Skeletal muscle tissue (tissue), 4 donors: ENCODE data around the gene OBSCN. TPM values are rescaled to one million over a fixed set of nuclear protein-coding genes. Genes with fewer than 3 reads are reported as not detected.

Experiments
- H3K27ac ChIP-seq: one replicate; pipeline ENCODE4 v1.7.0; 2013; ENCODE audit warnings: mild to moderate bottlenecking, low read depth, low read length, inconsistent platforms
- H3K27me3 ChIP-seq, 3 donors: one replicate each; pipeline ENCODE4 v1.7.0; 2013; ENCODE audit warnings: low read length in 3 of 3; ENCODE audit not compliant: control insufficient read depth in 3 of 3, insufficient read depth in 3 of 3
- H3K36me3 ChIP-seq, 3 donors: one replicate each; pipeline ENCODE4 v1.7.0; 2013; ENCODE audit warnings: low read length in 3 of 3; ENCODE audit not compliant: control insufficient read depth in 3 of 3, insufficient read depth in 3 of 3
- H3K4me1 ChIP-seq, 3 donors: one replicate each; pipeline ENCODE4 v1.7.0; 2013; ENCODE audit warnings: low read length in 3 of 3, mild to moderate bottlenecking in 3 of 3; ENCODE audit not compliant: control insufficient read depth in 3 of 3, insufficient read depth in 3 of 3
- H3K4me3 ChIP-seq, 3 donors: one replicate each; pipeline ENCODE4 v1.7.0; 2013; ENCODE audit warnings: low read length in 3 of 3
- H3K9ac ChIP-seq, 3 donors: one replicate each; pipeline ENCODE4 v1.7.0; 2013; ENCODE audit warnings: low read length in 3 of 3, mild to moderate bottlenecking in 3 of 3, moderate library complexity in 2 of 3, low read depth in 1 of 3
- H3K9me3 ChIP-seq, 3 donors: one replicate each; pipeline ENCODE4 v1.7.0; 2013; ENCODE audit warnings: low read length in 3 of 3; ENCODE audit not compliant: control insufficient read depth in 3 of 3
- total RNA-seq: library from RNA; depleted of rRNA; stranded (reverse); fragments of >200 nt; gene quantifications from one replicate; pipeline ENCODE4 v1.2.3, GENCODE V29; 2014
- donor health status: Osteomylitis.

Gene OBSCN
- total RNA-seq, 1 donor from 2014 or later, result 460 TPM

DNA sequence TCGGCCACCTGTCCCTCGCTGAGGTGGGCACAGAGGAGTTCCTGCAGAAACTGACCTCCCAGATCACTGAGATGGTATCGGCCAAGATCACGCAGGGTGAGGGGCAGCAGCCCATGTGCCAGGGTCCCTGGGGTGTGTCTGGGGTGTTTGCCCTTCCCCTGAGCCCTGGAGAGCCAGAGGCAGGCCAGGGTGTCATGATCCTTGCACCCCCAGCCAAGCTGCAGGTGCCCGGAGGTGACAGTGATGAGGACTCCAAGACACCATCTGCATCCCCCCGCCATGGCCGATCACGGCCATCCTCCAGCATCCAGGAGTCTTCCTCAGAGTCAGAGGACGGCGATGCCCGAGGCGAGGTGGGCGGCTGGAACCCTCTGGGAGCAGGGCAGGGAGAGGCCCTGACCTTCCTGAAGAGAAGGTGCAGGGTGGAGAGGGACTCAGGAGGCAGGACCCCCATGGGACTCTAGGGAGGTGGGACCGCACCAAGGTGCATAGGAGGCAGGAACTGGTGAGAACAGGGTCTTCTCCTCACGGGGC lies 129.3 kb downstream of the OBSCN start:
- peaks cover 8 to 83% (median 68%) of the 10 kb centered on the region in 3 donors for H3K4me1 ChIP-seq
- H3K9ac ChIP-seq, result peak overlapping the region in 1 of 3 donors; percentile 40
- no peak overlapping the region for H3K27ac ChIP-seq
- H3K4me3 ChIP-seq, result no peak overlapping the region
- H3K36me3 ChIP-seq, result peaks cover 80 to 98% (median 97%) of the 10 kb centered on the region in 3 donors
- no peaks in the 10 kb centered on the region for H3K27me3 ChIP-seq
- H3K9me3 ChIP-seq, result no peaks in the 10 kb centered on the region

DNA sequence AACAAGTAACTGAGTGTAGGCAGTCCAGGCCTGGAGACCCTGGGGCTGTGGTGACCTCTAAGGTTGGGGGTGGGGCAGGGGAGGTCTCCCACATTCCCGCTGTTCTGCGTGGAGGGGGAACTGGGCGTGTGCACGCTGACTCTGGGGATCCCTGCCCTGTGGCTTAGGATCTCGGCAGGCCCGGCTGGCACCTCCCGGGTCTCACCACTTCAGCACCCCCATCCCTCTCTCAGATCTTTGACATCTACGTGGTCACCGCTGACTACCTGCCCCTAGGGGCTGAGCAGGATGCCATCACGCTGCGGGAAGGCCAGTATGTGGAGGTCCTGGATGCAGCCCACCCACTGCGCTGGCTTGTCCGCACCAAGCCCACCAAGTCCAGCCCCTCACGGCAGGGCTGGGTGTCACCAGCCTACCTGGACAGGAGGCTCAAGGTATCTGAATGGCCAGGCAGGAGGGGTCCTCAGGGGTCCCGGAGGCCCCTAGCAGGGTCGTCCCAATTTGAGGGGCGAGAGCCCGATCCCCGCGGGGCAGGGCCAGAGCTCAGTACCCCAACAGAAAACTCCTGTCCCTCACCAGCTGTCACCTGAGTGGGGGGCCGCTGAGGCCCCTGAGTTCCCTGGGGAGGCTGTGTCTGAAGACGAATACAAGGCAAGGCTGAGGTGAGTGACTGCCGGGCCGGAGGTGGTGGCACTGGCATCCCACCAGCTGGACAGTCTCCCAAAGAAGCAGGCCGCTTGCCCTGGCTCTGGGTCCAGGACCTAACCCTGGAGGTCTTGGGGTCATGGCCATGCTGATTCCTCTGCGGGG lies 130.1 kb downstream of the OBSCN start:
- no peak overlapping the region for H3K4me3 ChIP-seq
- H3K27ac ChIP-seq, result no peak overlapping the region
- H3K9ac ChIP-seq, result peak overlapping the region in 1 of 3 donors; percentile 40
- H3K27me3 ChIP-seq, result no peaks in the 10 kb centered on the region
- no peaks in the 10 kb centered on the region for H3K9me3 ChIP-seq
- peaks cover 8 to 86% (median 73%) of the 10 kb centered on the region in 3 donors for H3K4me1 ChIP-seq
- H3K36me3 ChIP-seq, result peaks cover 81 to 98% (median 98%) of the 10 kb centered on the region in 3 donors

DNA sequence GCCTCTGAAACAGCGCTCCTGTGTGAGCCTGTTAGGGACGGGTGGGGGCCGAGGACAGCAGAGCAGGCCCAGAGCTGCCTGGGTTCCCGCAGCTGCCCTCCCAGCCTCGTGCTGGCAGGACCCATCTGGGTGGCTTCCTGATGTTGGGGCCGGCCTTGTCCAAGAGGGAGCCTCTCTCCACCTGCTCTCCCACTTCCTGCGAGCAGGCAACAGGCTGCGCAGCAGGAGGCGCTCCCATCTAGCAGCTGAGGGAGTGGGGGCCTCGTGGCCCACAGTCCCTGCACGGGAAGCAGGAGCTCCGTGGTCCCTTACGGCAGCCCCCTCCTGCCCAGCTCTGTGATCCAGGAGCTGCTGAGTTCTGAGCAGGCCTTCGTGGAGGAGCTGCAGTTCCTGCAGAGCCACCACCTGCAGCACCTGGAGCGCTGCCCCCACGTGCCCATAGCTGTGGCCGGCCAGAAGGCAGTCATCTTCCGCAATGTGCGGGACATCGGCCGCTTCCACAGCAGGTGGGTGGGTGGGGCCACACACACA lies 130.7 kb downstream of the OBSCN start:
- no peaks in the 10 kb centered on the region for H3K27me3 ChIP-seq
- no peak overlapping the region for H3K9ac ChIP-seq
- H3K27ac ChIP-seq, result no peak overlapping the region
- H3K4me1 ChIP-seq, result peaks cover 8 to 87% (median 71%) of the 10 kb centered on the region in 3 donors
- H3K36me3 ChIP-seq, result peaks cover 81 to 98% (median 98%) of the 10 kb centered on the region in 3 donors
- no peaks in the 10 kb centered on the region for H3K9me3 ChIP-seq
- no peak overlapping the region for H3K4me3 ChIP-seq

DNA sequence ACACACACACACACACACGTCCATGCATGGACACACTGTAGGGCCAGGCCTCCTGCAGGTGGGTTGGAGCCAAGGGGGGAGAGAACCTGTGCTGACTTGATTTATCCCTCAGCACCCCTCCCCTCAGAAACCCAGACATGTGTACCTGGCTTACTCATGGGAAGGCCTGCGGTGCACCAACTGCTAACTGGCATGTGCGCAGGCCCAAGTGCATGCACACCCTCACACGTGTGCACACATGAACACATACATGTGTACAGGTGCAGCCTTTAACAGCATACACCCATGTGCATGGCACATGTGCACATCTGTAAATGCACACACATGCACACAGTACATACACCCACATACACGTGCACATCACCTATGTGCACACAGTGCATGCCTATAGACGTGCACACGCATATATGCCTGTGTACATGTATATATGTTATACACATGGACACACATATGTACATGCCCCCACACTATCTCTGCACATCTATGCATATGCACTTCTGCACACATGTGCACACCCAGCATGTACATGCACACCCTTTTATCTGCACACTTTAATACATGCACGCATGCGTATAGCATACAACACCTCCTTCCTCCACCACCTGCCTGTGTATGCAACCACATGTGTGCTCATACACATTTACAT lies 131.3 kb downstream of the OBSCN start:
- Histone ChIP-seq H3K9me3 (no peaks in the 10 kb centered on the region), H3K9ac (no peak overlapping the region), H3K27me3 (no peaks in the 10 kb centered on the region), H3K36me3 (peaks cover 81 to 98% (median 97%) of the 10 kb centered on the region in 3 donors), H3K4me3 (no peak overlapping the region), H3K27ac (no peak overlapping the region), H3K4me1 (peaks cover 5 to 81% (median 65%) of the 10 kb centered on the region in 3 donors)

DNA sequence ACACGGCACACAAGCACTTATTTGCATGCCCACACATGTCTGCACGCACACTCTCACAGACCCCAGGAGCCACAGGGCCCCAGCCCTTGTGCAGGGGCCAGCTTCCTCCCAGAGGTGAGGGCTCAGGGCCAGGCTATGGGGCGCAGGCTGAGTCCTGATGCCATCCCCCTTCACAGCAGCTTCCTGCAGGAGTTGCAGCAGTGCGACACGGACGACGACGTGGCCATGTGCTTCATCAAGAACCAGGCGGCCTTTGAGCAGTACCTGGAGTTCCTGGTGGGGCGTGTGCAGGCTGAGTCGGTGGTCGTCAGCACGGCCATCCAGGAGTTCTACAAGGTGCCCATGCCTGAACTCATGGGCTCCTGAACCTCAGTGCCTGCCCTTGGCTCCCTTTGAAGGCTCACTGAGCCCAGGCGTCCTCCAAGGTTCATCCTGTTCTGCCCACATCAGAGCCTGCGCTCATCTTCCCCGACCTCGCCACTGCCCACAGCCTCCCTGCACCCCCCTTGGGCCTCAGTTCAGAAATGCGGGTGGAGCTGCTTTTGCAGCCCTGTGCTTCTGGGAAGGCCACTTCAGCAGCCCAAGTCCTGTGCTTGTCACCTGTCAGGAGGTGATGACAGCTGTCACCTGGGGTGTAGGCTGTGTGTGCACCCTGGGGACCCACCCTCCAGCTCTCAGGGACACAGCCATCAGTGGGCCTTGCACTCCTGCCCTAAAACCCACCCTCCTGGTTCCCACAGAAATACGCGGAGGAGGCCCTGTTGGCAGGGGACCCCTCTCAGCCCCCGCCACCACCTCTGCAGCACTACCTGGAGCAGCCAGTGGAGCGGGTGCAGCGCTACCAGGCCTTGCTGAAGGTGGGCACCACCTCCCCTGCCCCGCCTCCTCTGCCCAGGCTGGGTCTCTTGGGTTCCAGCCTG lies 132.2 kb downstream of the OBSCN start:
- no peaks in the 10 kb centered on the region for H3K27me3 ChIP-seq
- H3K27ac ChIP-seq, result no peak overlapping the region
- no peaks in the 10 kb centered on the region for H3K9me3 ChIP-seq
- H3K36me3 ChIP-seq, result peaks cover 76 to 98% (median 95%) of the 10 kb centered on the region in 3 donors
- H3K4me1 ChIP-seq, result peaks cover 7 to 81% (median 64%) of the 10 kb centered on the region in 3 donors
- no peak overlapping the region for H3K4me3 ChIP-seq
- peak overlapping the region in 1 of 3 donors; percentile 25 for H3K9ac ChIP-seq

DNA sequence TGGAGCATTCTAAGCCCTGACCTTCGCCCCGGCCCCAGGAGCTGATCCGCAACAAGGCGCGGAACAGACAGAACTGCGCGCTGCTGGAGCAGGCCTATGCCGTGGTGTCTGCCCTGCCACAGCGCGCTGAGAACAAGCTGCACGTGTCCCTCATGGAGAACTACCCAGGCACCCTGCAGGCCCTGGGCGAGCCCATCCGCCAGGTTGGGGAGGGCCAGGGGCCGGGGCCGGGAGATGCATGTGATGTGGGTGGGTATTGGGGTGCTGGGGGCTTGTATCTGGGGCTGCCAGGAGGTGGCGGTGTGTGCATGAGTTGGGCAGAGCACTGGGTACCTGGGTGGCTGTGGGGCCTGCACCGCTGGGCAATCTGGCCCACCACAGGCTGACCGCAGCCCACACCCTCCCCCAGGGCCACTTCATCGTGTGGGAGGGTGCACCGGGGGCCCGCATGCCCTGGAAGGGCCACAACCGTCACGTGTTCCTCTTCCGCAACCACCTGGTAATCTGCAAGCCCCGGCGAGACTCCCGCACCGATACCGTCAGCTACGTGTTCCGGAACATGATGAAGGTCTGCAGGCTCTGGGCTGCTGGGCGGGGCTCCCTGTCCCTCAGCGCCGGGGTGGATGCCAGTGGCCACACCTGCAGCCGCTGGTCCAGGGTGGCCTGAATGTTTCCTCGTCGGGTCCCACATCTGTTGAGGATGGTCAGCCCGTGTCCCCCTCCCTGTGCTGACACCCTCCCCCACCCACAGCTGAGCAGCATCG lies 133.0 kb downstream of the OBSCN start:
- Histone ChIP-seq H3K4me1 (peaks cover 12 to 83% (median 71%) of the 10 kb centered on the region in 3 donors), H3K9ac (peak overlapping the region in 1 of 3 donors; percentile 25), H3K27ac (no peak overlapping the region), H3K9me3 (no peaks in the 10 kb centered on the region), H3K36me3 (peaks cover 70 to 96% (median 89%) of the 10 kb centered on the region in 3 donors), H3K4me3 (no peak overlapping the region), H3K27me3 (no peaks in the 10 kb centered on the region)

DNA sequence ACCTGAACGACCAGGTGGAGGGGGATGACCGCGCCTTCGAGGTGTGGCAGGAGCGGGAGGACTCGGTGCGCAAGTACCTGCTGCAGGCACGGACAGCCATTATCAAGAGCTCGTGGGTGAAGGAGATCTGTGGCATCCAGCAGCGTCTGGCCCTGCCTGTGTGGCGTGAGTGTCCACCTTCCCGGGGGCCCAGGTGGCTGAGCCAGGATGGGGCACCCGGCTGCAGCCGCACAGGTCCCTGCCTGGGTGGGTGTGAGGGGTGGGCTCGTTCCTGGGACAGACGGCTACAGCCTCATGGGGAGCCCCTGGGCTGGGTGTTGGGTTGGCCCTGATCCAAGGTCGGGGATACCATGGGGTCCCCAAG lies 133.6 kb downstream of the OBSCN start:
- Histone ChIP-seq H3K9ac (no peak overlapping the region), H3K36me3 (peaks cover 65 to 96% (median 88%) of the 10 kb centered on the region in 3 donors), H3K27me3 (no peaks in the 10 kb centered on the region), H3K4me3 (no peak overlapping the region), H3K9me3 (no peaks in the 10 kb centered on the region), H3K4me1 (peaks cover 15 to 83% (median 73%) of the 10 kb centered on the region in 3 donors), H3K27ac (no peak overlapping the region)

DNA sequence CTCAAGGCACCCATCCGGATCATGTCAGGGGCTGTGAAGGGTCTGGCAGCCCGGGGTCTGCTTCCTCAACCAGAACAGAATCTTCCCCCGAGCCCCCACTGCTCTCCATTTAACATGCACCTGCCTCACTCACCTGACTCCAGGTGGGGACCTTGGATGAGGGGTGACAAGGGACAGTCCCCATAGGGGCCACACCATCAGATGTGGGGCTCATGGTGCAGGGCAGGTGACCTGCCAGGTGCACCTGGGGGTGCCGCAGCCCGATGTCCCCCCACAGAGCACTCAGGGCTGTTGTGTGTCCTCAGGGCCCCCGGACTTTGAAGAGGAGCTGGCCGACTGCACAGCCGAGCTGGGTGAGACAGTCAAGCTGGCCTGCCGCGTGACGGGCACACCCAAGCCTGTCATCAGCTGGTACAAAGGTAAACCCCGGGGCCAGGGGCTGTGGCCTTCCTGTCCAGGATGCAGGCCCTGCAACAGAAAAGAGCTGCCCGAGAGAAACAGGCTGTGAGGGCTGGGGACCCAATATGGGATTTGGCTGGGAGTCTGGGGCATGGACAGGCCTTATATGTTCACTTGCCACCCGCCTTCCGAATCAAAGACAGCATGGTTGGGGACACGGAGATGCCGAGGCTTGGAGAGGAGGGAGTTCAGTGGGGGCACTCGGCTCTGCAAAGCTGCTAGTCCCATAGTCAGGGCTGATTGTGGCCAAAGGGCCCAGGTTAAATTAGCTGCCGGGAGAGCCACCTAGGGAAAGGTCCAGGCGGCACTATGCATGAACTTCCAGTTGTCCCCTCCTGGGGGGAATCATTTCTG lies 134.2 kb downstream of the OBSCN start:
- peaks cover 12 to 83% (median 76%) of the 10 kb centered on the region in 3 donors for H3K4me1 ChIP-seq
- no peaks in the 10 kb centered on the region for H3K27me3 ChIP-seq
- no peaks in the 10 kb centered on the region for H3K9me3 ChIP-seq
- H3K36me3 ChIP-seq, result peaks cover 61 to 96% (median 86%) of the 10 kb centered on the region in 3 donors
- no peak overlapping the region for H3K27ac ChIP-seq
- H3K4me3 ChIP-seq, result no peak overlapping the region
- peak overlapping the region in 1 of 3 donors; percentile 8 for H3K9ac ChIP-seq
